OCI-LY1 (cell line): Measurements from ENCODE around the gene CORO2B.

ENCODE experiments used
- H2AFZ ChIP-seq: fragments of 200-600 bp; sonication (generic), shearing (Covaris generic); 2 replicates; pipeline ENCODE4 v1.6.0; 2014; ENCODE audit warnings: antibody characterized with exemption, mild to moderate bottlenecking, low read length
- H3F3A ChIP-seq: fragments of 200-600 bp; sonication (generic), shearing (Covaris generic); 2 replicates; pipeline ENCODE4 v1.6.0; 2014; ENCODE audit warnings: mild to moderate bottlenecking, antibody characterized with exemption, low read length, moderate library complexity; ENCODE audit not compliant: insufficient read depth
- H3K27ac ChIP-seq: fragments of 200-600 bp; sonication (generic); 2 replicates; pipeline ENCODE4 v1.5.1; 2014; ENCODE audit warnings: low read length, mixed run types, mild to moderate bottlenecking, low read depth; ENCODE audit not compliant: poor library complexity, severe bottlenecking
- H3K27me3 ChIP-seq: fragments of 200-600 bp; sonication (generic); 2 replicates; pipeline ENCODE4 v1.6.0; 2014; ENCODE audit warnings: antibody characterized with exemption, mild to moderate bottlenecking, low read length, moderate library complexity; ENCODE audit not compliant: insufficient read depth
- H3K36me3 ChIP-seq: fragments of 200-600 bp; sonication (generic); 2 replicates; pipeline ENCODE4 v1.6.1; 2014; ENCODE audit warnings: mild to moderate bottlenecking, antibody characterized with exemption, low read length, moderate library complexity, mixed read lengths; ENCODE audit not compliant: insufficient read depth
- H3K4me1 ChIP-seq: fragments of 200-600 bp; sonication (generic); 2 replicates; pipeline ENCODE4 v1.5.1; 2014; ENCODE audit warnings: mild to moderate bottlenecking, low read length, moderate library complexity; ENCODE audit not compliant: insufficient read depth, severe bottlenecking
- H3K4me2 ChIP-seq: fragments of 200-600 bp; sonication (generic), shearing (Covaris generic); 2 replicates; pipeline ENCODE4 v1.6.1; 2014; ENCODE audit warnings: low read length
- H3K4me3 ChIP-seq: fragments of 200-600 bp; sonication (generic); 2 replicates; pipeline ENCODE4 v1.5.1; 2014; ENCODE audit warnings: low read length, low read depth, mild to moderate bottlenecking, mixed read lengths; ENCODE audit not compliant: poor library complexity, severe bottlenecking
- H3K79me2 ChIP-seq: fragments of 200-600 bp; shearing (Covaris generic); 2 replicates; pipeline ENCODE4 v1.6.1; 2016; ENCODE audit warnings: mixed run types, low read length, mixed read lengths; ENCODE audit not compliant: insufficient read depth
- H3K9ac ChIP-seq: fragments of 200-600 bp; sonication (generic), shearing (Covaris generic); 2 replicates; pipeline ENCODE4 v1.6.1; 2014; ENCODE audit warnings: mild to moderate bottlenecking, low read length, mixed read lengths
- H3K9me2 ChIP-seq: fragments of 200-600 bp; sonication (generic), shearing (Covaris generic); 2 replicates; pipeline ENCODE4 v1.6.1; 2014; ENCODE audit warnings: low read depth, mild to moderate bottlenecking, low read length, mixed read lengths
- H3K9me3 ChIP-seq: fragments of 200-600 bp; shearing (Covaris generic); 2 replicates; pipeline ENCODE4 v1.6.1; 2014; ENCODE audit warnings: low read length, mixed read lengths
- H4K20me1 ChIP-seq: fragments of 200-600 bp; sonication (generic), shearing (Covaris generic); 2 replicates; pipeline ENCODE4 v1.6.0; 2016; ENCODE audit warnings: mild to moderate bottlenecking, low read length; ENCODE audit not compliant: insufficient read depth
- EZH2 ChIP-seq: fragments of 200-600 bp; sonication (generic), shearing (Covaris generic); IDR thresholded peaks from 2 replicates; pipeline ENCODE4 v1.8.0; 2017; ENCODE audit warnings: borderline replicate concordance, mixed run types, mild to moderate bottlenecking, antibody characterized with exemption, low read length, moderate library complexity, mixed read lengths
- TF ChIP-seq, protein P1 (sequence below): fragments of 200-600 bp; sonication (generic), shearing (Covaris generic); IDR thresholded peaks from 2 replicates; pipeline ENCODE4 v1.5.1; 2017; ENCODE audit warnings: mild to moderate bottlenecking, antibody characterized with exemption, low read length, moderate library complexity, mixed read lengths

CORO2B gene

GRCh38 chr15:68634122-68634482 lies 55.3 kb downstream of the CORO2B start:
- no peaks in the 10 kb centered on the region for H3F3A ChIP-seq
- no peak overlapping the region for H2AFZ ChIP-seq
- peak overlapping the region; percentile 75 for H3K27ac ChIP-seq
- H3K4me3 ChIP-seq = no peak overlapping the region
- no peaks in the 10 kb centered on the region for H3K9me3 ChIP-seq
- no peaks in the 10 kb centered on the region for H4K20me1 ChIP-seq
- H3K9ac ChIP-seq = no peak overlapping the region; the same call in 1 of the 2 replicates
- H3K79me2 ChIP-seq = no peaks in the 10 kb centered on the region
- H3K4me1 ChIP-seq = peaks cover 61% of the 10 kb centered on the region
- TF ChIP-seq, protein P1, sequence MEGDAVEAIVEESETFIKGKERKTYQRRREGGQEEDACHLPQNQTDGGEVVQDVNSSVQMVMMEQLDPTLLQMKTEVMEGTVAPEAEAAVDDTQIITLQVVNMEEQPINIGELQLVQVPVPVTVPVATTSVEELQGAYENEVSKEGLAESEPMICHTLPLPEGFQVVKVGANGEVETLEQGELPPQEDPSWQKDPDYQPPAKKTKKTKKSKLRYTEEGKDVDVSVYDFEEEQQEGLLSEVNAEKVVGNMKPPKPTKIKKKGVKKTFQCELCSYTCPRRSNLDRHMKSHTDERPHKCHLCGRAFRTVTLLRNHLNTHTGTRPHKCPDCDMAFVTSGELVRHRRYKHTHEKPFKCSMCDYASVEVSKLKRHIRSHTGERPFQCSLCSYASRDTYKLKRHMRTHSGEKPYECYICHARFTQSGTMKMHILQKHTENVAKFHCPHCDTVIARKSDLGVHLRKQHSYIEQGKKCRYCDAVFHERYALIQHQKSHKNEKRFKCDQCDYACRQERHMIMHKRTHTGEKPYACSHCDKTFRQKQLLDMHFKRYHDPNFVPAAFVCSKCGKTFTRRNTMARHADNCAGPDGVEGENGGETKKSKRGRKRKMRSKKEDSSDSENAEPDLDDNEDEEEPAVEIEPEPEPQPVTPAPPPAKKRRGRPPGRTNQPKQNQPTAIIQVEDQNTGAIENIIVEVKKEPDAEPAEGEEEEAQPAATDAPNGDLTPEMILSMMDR = no peak
- no peak for TF ChIP-seq EZH2
- no peaks in the 10 kb centered on the region for H3K9me2 ChIP-seq
- no peaks in the 10 kb centered on the region for H3K36me3 ChIP-seq
- peak overlapping the region; percentile 1; the same call in 1 of the 2 replicates for H3K4me2 ChIP-seq
- no peaks in the 10 kb centered on the region for H3K27me3 ChIP-seq

- peak overlapping the region; percentile 75 for H3K27ac ChIP-seq
- no peaks in the 10 kb centered on the region for H3K79me2 ChIP-seq
- TF ChIP-seq, protein P1 = no peak
- no peak for TF ChIP-seq EZH2
- H3K36me3 ChIP-seq = no peaks in the 10 kb centered on the region
- H2AFZ ChIP-seq = no peak overlapping the region
- no peaks in the 10 kb centered on the region for H4K20me1 ChIP-seq
- no peak overlapping the region for H3K9ac ChIP-seq
- no peaks in the 10 kb centered on the region for H3K9me3 ChIP-seq
- H3K4me1 ChIP-seq = peaks cover 61% of the 10 kb centered on the region
- H3K4me3 ChIP-seq = no peak overlapping the region
- H3K9me2 ChIP-seq = no peaks in the 10 kb centered on the region
- no peaks in the 10 kb centered on the region for H3F3A ChIP-seq
- H3K27me3 ChIP-seq = no peaks in the 10 kb centered on the region
- H3K4me2 ChIP-seq = peak overlapping the region; percentile 13; the same call in 1 of the 2 replicates
Observed at GRCh38 chr15:68634531-68634930, 55.7 kb downstream of the CORO2B start.

DNA sequence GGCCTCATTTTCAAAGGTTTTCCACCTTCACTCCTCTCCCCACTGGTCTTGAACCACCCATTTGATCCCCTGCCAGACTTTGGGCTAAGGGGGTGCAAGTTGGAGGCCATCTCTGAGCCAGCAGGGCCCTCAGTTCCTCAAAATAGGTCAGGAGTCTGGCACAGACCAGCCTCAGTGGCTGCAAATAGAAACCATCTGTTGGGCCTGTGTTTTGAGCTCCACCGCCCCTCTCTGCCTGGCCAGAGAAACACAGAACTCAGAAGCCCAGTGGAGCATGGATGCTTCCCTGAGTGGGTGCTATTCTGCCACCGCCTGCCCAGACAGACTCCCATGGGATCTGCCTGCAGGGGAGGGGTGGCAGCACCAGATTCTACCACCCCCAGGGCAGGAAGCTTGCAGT lies 56.3 kb downstream of the CORO2B start:
- Histone ChIP-seq H3K27ac (peak overlapping the region; percentile 75), H3K4me2 (peak overlapping the region; percentile 13; the same call in 1 of the 2 replicates), H2AFZ (no peak overlapping the region), H3K4me1 (peaks cover 55% of the 10 kb centered on the region), H3K36me3 (no peaks in the 10 kb centered on the region), H3F3A (no peaks in the 10 kb centered on the region), H3K4me3 (no peak overlapping the region), H3K27me3 (no peaks in the 10 kb centered on the region), H3K79me2 (no peaks in the 10 kb centered on the region), H4K20me1 (no peaks in the 10 kb centered on the region), H3K9me2 (no peaks in the 10 kb centered on the region), H3K9me3 (no peaks in the 10 kb centered on the region), H3K9ac (no peak overlapping the region)
- TF ChIP-seq, protein P1 = no peak
- TF ChIP-seq EZH2 = no peak
